HCT116 (cell line): ENCODE data around the gene RABL3. TPM values are rescaled to one million over a fixed set of nuclear protein-coding genes. Genes with fewer than 3 reads are reported as not detected.

ENCODE experiments used
- ATAC-seq: fragments of 200-7000 bp; cut with Tn5 transposase; 2 replicates; pipeline ENCODE4 v1.9.1; 2020; ENCODE audit warnings: mild to moderate bottlenecking, moderate library complexity
- BruUV-seq: library from RNA; stranded (reverse); fragments of 400-500 nt; replicated peaks from 2 replicates; lab custom pipeline; 2021; lab: Mats Ljungman, UMichigan
- CTCF ChIA-PET: fragments of 300-600 bp; sonication (Branson Sonifier 250); formaldehyde crosslinking; loops from one replicate; lab custom pipeline; 2021; ENCODE audit warnings: antibody characterized with exemption; lab: Charles Lee
- POLR2A ChIA-PET: fragments of 300-600, 350-600 bp; sonication (Branson Sonifier 250); formaldehyde crosslinking; loops from one replicate; lab custom pipeline; 2021; ENCODE audit warnings: antibody characterized with exemption; lab: Charles Lee
- RAD21 ChIA-PET, 2 experiments: fragments of 300-600 bp; sonication (Branson Sonifier 250); formaldehyde crosslinking; loops; one replicate each; lab custom pipeline; 2023; ENCODE audit warnings: low total read pairs in 2 of 2; ENCODE audit not compliant: uncharacterized antibody in 2 of 2, unreplicated experiment in 2 of 2, low non-redundant PET in 1 of 2; lab: Charles Lee
- DNase-seq: peaks from one replicate; pipeline ENCODE4 v3.0.0-alpha.2; 2010; ENCODE audit warnings: low read depth, low spot score
- H2AFZ ChIP-seq: fragments of 200-600 bp; shearing (Covaris generic), sonication (generic); 2 replicates; pipeline ENCODE4 v1.6.1; 2017; ENCODE audit warnings: low read depth, mixed run types, mixed read lengths, antibody characterized with exemption, low read length; ENCODE audit not compliant: poor library complexity, severe bottlenecking
- H3K27ac ChIP-seq: 2 replicates; pipeline ENCODE4 v1.5.1; 2012; ENCODE audit warnings: low read depth, low read length
- H3K27me3 ChIP-seq: fragments of 200-600 bp; sonication (generic); 2 replicates; pipeline ENCODE4 v1.6.1; 2016; ENCODE audit warnings: mixed run types, low read length, mixed read lengths; ENCODE audit not compliant: insufficient read depth
- H3K36me3 ChIP-seq, 2 experiments: fragments of 200-500 bp in 1 of 2; fragments of 200-600 bp in 1 of 2; sonication (Bioruptor generic) in 1 of 2; sonication (generic) in 1 of 2; 2 replicates each; pipeline versions ENCODE4 v1.5.1 to v1.6.1; 2014 to 2016; ENCODE audit warnings: low read length in 2 of 2, inconsistent platforms in 1 of 2, mixed read lengths in 1 of 2, mixed run types in 1 of 2; ENCODE audit not compliant: insufficient read depth in 2 of 2, control insufficient read depth in 1 of 2
- H3K4me1 ChIP-seq, 2 experiments: fragments of 200-600 bp in 1 of 2; sonication (generic) in 1 of 2; 2 replicates each; pipeline versions ENCODE4 v1.5.1 to v1.6.1; 2012 to 2017; ENCODE audit warnings: low read length in 2 of 2, inconsistent platforms in 1 of 2, mild to moderate bottlenecking in 1 of 2, mixed read lengths in 1 of 2, mixed run types in 1 of 2, moderate library complexity in 1 of 2; ENCODE audit not compliant: insufficient read depth in 2 of 2, control insufficient read depth in 1 of 2
- H3K4me2 ChIP-seq: fragments of 200-600 bp; sonication (generic); 2 replicates; pipeline ENCODE4 v1.6.1; 2017; ENCODE audit warnings: mixed run types, low read length, mixed read lengths
- H3K4me3 ChIP-seq, 2 experiments: fragments of 200-600 bp in 1 of 2; sonication (generic) in 1 of 2; replicated peaks in 1 of 2; 2 replicates each; pipeline ENCODE4 v1.5.1; 2011 to 2016; ENCODE audit warnings: low read length in 2 of 2, control low read depth in 1 of 2, low read depth in 1 of 2, mild to moderate bottlenecking in 1 of 2, mixed read lengths in 1 of 2, mixed run types in 1 of 2
- H3K79me2 ChIP-seq: fragments of 200-600 bp; sonication (generic); 2 replicates; pipeline ENCODE4 v1.6.1; 2017; ENCODE audit warnings: mild to moderate bottlenecking, mixed run types, low read length, moderate library complexity, mixed read lengths; ENCODE audit not compliant: insufficient read depth
- H3K9ac ChIP-seq: fragments of 200-600 bp; sonication (generic); 2 replicates; pipeline ENCODE4 v1.6.1; 2016; ENCODE audit warnings: low read length, mixed read lengths
- H3K9me2 ChIP-seq: fragments of 200-600 bp; sonication (generic), shearing (Covaris generic); 2 replicates; pipeline ENCODE4 v1.6.1; 2017; ENCODE audit warnings: mixed run types, mild to moderate bottlenecking, moderate library complexity; ENCODE audit not compliant: insufficient read depth
- H3K9me3 ChIP-seq, 2 experiments: fragments of 200-500 bp in 1 of 2; fragments of 200-600 bp in 1 of 2; sonication (Bioruptor generic) in 1 of 2; sonication (generic) in 1 of 2; 2 replicates each; pipeline ENCODE4 v1.6.1; 2014 to 2017; ENCODE audit warnings: low read length in 2 of 2, mixed read lengths in 2 of 2, inconsistent platforms in 1 of 2, low read depth in 1 of 2, mild to moderate bottlenecking in 1 of 2, mixed run types in 1 of 2, moderate library complexity in 1 of 2; ENCODE audit not compliant: control insufficient read depth in 1 of 2, insufficient read depth in 1 of 2
- H4K20me1 ChIP-seq: fragments of 200-600 bp; sonication (generic), shearing (Covaris generic); 2 replicates; pipeline ENCODE4 v1.6.1; 2017; ENCODE audit warnings: mixed run types, mild to moderate bottlenecking, moderate library complexity; ENCODE audit not compliant: insufficient read depth
- CEBPB ChIP-seq: IDR thresholded peaks from 2 replicates; pipeline ENCODE4 v1.6.1; 2012; ENCODE audit warnings: low read depth
- EGR1 ChIP-seq: IDR thresholded peaks from 2 replicates; pipeline ENCODE4 v1.6.1; 2012; ENCODE audit warnings: low read depth
- FOSL1 ChIP-seq: IDR thresholded peaks from 2 replicates; pipeline ENCODE4 v1.6.1; 2012; ENCODE audit warnings: low read depth
- JUND ChIP-seq: IDR thresholded peaks from 2 replicates; pipeline ENCODE4 v1.6.1; 2012
- POLR2AphosphoS5 ChIP-seq: IDR thresholded peaks from 2 replicates; pipeline ENCODE4 v1.6.1; 2011; ENCODE audit warnings: mild to moderate bottlenecking, low read depth, low read length, moderate library complexity
- REST ChIP-seq: IDR thresholded peaks from 2 replicates; pipeline ENCODE4 v1.6.1; 2012; ENCODE audit warnings: low read depth
- SP1 ChIP-seq: IDR thresholded peaks from 2 replicates; pipeline ENCODE4 v1.6.1; 2012; ENCODE audit warnings: low read depth
- ZBTB33 ChIP-seq: IDR thresholded peaks from 2 replicates; pipeline ENCODE4 v1.6.1; 2011; ENCODE audit warnings: mild to moderate bottlenecking, low read length, moderate library complexity; ENCODE audit not compliant: insufficient replicate concordance; ENCODE audit errors: extremely low read depth
- ZFX ChIP-seq: fragments of 450-650 bp; IDR thresholded peaks from 2 replicates; pipeline ENCODE4 v1.6.1; 2017
- ZNF274 ChIP-seq: fragments of 200-500 bp; sonication (Bioruptor generic); IDR thresholded peaks from 2 replicates; pipeline ENCODE4 v1.6.1; 2014; ENCODE audit warnings: mild to moderate bottlenecking, low read depth, low read length, inconsistent platforms
- intact Hi-C: fragments of 100-400 bp; cut with micrococcal nuclease; formaldehyde crosslinking; loops from 2 replicates; pipeline ENCODE4 v1.10.0; 2022
- total RNA-seq: library from RNA; stranded (reverse); gene quantifications from one replicate; pipeline ENCODE4 v1.2.1, GENCODE V29; 2021; ENCODE audit not compliant: unreplicated experiment
- TF ChIP-seq, protein P1 (sequence below): IDR thresholded peaks from 2 replicates; pipeline ENCODE4 v1.6.1; 2012

The RABL3 gene
- total RNA-seq, 1 experiment from 2014 or later: 23.8 TPM

DNA sequence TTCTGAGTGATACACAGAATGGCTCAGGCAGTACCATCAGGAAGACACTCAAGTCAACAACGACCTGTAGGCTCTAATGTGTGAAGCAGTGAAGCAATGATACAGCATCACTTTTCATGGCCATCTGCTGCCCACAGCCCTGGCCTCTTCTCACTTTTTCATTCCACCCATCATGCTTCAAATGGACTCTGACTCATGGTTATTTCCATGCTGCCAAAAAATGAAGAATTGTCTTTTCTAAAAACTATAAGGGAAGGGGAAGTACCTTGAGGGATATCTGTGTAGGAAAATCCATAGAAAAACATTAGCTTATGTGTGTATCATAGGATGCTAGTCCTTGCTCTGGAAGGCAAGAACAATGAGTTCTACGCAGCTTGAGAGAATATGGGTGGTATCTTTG lies 71.7 kb downstream of the RABL3 start (continued):
- no peak for TF ChIP-seq ZBTB33

DNA sequence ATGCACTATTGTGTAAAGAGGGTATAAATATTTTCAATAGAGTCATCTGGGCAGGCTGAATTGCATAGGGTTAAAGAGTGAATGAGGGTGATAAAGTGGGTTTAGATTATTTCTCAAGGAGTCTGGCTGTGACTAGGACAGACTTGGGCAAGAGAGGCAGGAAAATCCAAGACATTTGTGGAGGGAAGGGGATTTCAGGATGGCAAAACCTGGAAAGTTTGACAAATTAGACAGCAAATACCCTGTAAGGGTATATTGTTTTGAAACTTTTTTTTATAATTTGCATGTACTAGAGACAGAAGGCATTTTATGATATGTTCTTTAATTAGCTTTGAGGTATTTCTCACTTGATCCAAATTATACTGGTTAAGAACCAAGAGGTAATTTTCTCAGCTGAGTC lies 77.4 kb downstream of the RABL3 start:
- Histone ChIP-seq H3K9me2 (no peaks in the 10 kb centered on the region), H4K20me1 (no peaks in the 10 kb centered on the region), H3K4me3 (no peak overlapping the region), H3K4me2 (no peak overlapping the region), H3K27me3 (no peaks in the 10 kb centered on the region)
- POLR2A ChIA-PET: no interaction called here
- TF ChIP-seq JUND (no peak), SP1 (no peak), FOSL1 (no peak), POLR2AphosphoS5 (no peak)
- TF ChIP-seq, all 23 proteins: peak for 0
- ChIA-PET RAD21 (no interaction called here), CTCF (no interaction called here)
- DNase-seq (no peak), ATAC-seq (no peak)
- H3K9me3 ChIP-seq: no peaks in the 10 kb centered on the region
- H3K36me3 ChIP-seq: no peaks in the 10 kb centered on the region
- no peak overlapping the region for H3K9ac ChIP-seq
- no peak overlapping the region for H2AFZ ChIP-seq
- BruUV-seq: no TSS peak
- intact Hi-C loops: no loop called here
- H3K27ac ChIP-seq: no peak overlapping the region
- H3K4me1 ChIP-seq: no peaks in the 10 kb centered on the region
- no peaks in the 10 kb centered on the region for H3K79me2 ChIP-seq

DNA sequence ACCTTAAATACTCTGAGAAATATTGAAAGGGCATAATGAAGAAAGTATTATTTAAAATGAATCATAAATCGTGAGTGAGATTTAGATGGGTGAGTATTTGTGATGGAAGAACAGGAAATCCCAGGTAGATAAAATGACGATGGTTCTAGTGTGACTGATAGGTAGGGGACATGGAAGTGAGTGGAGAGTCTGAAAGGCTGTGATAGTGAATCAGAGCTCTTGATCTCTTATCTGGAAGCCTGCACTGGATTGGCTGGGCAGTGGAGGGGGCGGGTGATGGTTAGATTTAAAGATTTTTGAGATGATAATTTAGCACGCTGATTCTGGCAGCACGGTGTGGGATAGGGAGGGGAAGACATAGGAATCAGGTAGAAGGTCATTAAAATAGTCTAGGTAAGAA lies 80.4 kb downstream of the RABL3 start:
- ChIA-PET RAD21 (no interaction called here), POLR2A (no interaction called here), CTCF (no interaction called here)
- no peaks in the 10 kb centered on the region for H3K9me3 ChIP-seq
- H4K20me1 ChIP-seq: no peaks in the 10 kb centered on the region
- intact Hi-C loops: no loop called here
- no peak for DNase-seq
- no peak overlapping the region for H2AFZ ChIP-seq
- H3K27me3 ChIP-seq: no peaks in the 10 kb centered on the region
- no peak for ATAC-seq
- no peaks in the 10 kb centered on the region for H3K9me2 ChIP-seq
- no TSS peak for BruUV-seq
- H3K27ac ChIP-seq: no peak overlapping the region
- H3K4me3 ChIP-seq: no peak overlapping the region
- H3K36me3 ChIP-seq: no peaks in the 10 kb centered on the region
- H3K4me2 ChIP-seq: no peak overlapping the region
- H3K9ac ChIP-seq: no peak overlapping the region
- H3K79me2 ChIP-seq: no peaks in the 10 kb centered on the region
- H3K4me1 ChIP-seq: no peaks in the 10 kb centered on the region
- TF ChIP-seq, protein P1, sequence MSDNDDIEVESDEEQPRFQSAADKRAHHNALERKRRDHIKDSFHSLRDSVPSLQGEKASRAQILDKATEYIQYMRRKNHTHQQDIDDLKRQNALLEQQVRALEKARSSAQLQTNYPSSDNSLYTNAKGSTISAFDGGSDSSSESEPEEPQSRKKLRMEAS: no peak
- TF ChIP-seq REST (no peak), ZBTB33 (no peak), EGR1 (no peak), ZFX (no peak), CEBPB (no peak), POLR2AphosphoS5 (no peak), ZNF274 (no peak), FOSL1 (no peak)
